ENCODE measurements around the gene ARHGEF7.
"Not testable (repeated sequence)": the region's sequence is repeated elsewhere in the genome, so short reads cannot be mapped to it uniquely, and the experiment has no call there.

Gene ARHGEF7, protein sequence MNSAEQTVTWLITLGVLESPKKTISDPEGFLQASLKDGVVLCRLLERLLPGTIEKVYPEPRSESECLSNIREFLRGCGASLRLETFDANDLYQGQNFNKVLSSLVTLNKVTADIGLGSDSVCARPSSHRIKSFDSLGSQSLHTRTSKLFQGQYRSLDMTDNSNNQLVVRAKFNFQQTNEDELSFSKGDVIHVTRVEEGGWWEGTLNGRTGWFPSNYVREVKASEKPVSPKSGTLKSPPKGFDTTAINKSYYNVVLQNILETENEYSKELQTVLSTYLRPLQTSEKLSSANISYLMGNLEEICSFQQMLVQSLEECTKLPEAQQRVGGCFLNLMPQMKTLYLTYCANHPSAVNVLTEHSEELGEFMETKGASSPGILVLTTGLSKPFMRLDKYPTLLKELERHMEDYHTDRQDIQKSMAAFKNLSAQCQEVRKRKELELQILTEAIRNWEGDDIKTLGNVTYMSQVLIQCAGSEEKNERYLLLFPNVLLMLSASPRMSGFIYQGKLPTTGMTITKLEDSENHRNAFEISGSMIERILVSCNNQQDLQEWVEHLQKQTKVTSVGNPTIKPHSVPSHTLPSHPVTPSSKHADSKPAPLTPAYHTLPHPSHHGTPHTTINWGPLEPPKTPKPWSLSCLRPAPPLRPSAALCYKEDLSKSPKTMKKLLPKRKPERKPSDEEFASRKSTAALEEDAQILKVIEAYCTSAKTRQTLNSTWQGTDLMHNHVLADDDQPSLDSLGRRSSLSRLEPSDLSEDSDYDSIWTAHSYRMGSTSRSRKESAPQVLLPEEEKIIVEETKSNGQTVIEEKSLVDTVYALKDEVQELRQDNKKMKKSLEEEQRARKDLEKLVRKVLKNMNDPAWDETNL

GRCh38 chr13:111115061-111115964 lies at the start of gene ARHGEF7:
Gene ARHGEF7, plus strand, starts transcription at chr13:111115310. Its CDS starts 217 bp downstream, at chr13:111115527.
- DNase-seq (ENCODE audit: low read depth) = no peak

DNA sequence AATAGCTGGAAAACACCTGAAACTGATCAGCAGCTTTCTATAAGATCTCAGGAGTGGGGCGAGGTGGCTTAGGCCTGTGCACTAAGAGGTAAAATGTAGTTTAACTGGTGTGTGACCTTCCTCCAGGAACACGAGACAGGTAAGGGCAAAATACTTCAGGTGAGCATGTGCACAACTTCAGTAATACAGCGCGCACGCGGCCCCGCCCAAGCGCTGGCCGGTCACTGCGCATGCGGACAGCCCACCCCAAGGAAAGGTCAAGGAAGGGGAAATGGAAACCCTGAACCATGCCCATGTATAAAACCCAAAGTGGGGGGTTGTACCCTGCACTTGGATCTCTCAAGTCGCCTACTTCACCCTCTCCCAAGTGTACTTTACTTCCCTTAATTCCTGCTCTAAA lies 49.4 kb upstream of the ARHGEF7 start:
- no peak for DNase-seq (ENCODE audit: low read depth)

GRCh38 chr13:111066544-111066943 lies 48.6 kb upstream of the ARHGEF7 start:
- no peak for DNase-seq (ENCODE audit: low read depth)

DNA sequence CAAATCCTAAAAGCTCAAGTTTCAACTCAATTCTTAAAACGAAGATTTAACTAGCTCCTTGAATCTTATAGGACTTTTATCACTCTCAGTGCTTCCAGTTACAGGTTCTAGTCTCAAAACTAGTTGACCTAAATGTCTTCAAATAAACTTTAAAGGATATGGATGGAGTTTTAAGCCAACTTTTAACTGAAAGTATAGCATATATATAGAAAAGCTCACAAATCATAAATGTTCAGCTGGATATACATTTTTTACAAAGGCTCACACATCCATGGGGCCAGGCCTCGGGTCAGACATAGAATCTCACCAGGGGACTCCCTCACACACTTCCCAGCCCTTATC lies 47.1 kb upstream of the ARHGEF7 start:
- no peak for DNase-seq (ENCODE audit: low read depth)

DNA sequence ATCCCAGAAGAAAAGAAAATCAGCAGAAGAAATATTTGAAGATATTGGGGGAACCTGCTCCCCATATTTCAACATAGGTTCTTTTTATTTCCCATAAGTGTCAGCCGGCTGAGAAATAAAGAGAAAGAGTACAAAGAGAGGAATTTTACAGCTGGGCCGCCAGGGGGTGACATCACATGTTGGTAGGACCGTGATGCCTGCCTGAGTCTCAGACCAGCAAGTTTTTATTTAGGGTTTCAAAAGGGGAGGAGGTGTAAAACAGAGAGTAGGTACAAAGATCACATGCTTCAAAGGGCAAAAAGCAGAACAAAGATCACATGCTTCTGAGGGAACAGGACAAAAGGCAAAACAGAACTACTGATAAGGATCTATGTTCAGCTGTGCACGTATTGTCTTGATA lies 44.0 kb upstream of the ARHGEF7 start:
- DNase-seq (ENCODE audit: low read depth) = not testable (repeated sequence)

- DNase-seq (ENCODE audit: low read depth) = not testable (repeated sequence)
Measured at GRCh38 chr13:111071526-111071925, 43.6 kb upstream of the ARHGEF7 start.

GRCh38 chr13:111074826-111075225 lies 40.3 kb upstream of the ARHGEF7 start:
- DNase-seq (ENCODE audit: low read depth) = no peak

DNA sequence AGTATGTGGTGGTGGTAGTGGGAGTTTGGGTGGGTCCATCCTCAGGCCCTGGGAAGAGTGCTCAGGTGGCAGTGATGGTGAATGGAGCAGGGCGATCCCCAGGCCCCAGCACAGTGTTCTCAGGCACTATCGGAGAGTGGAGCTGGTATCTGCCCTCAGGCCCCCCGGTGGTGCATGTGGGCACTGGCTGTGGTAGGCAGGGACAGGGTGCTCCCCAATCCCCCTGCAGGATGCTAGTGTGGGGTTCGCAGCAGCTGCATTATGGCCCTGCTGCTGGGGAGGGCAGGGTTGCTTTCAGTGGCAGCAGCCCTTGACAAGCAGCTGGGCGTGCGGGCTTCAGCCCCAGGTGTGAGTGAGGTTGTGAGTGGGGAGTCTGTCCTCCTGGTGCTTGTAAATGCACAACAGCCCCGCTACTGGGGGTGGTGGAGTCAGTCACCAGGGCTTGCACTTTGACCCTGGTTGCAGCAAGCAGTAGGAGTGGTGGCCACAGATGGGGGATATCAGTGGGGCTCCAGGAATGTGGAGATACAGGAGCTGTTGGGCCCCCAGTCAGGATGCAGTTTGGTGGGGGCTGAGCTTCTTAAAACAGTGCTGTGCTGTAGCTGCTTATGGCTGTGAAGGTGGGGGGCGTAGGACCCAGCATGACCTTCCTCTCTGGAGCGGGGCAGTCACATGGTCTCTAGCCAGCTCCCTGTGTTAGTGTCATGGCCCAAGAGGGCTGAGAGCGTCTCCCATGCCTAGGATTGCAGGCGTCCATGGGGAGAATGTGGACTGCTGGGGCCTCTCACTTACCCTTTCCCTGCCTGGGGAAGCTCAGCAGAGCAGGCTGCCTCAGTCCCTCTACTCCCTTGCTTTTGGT lies 38.7 kb upstream of the ARHGEF7 start:
- no peak for DNase-seq (ENCODE audit: low read depth)

GRCh38 chr13:111079375-111079774 lies 35.7 kb upstream of the ARHGEF7 start:
- no peak for DNase-seq (ENCODE audit: low read depth)

DNA sequence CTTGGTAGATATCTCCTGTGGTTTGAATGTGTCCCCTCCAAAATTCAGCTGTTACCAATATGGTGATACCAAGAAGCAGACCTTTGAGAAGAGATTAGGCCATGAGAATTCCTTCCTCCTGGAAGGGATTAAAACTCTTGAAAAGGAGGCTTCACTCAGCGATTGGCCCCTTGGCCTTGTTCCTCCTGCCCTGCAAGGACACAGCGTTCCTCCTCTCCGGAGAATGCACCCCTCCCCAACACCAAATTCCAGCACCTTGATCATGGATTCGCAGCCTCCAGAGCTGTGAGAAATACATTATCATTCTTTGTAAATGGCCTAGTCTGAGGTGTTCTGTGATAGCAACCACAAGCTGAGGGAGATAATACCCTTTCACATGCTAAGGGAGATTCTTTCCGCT lies 34.5 kb upstream of the ARHGEF7 start:
- no peak for DNase-seq (ENCODE audit: low read depth)

- DNase-seq (ENCODE audit: low read depth) = no peak
Measured at GRCh38 chr13:111082240-111082639, 32.9 kb upstream of the ARHGEF7 start.

- DNase-seq (ENCODE audit: low read depth) = not testable (repeated sequence)
Measured at GRCh38 chr13:111082769-111083168, 32.3 kb upstream of the ARHGEF7 start.

DNA sequence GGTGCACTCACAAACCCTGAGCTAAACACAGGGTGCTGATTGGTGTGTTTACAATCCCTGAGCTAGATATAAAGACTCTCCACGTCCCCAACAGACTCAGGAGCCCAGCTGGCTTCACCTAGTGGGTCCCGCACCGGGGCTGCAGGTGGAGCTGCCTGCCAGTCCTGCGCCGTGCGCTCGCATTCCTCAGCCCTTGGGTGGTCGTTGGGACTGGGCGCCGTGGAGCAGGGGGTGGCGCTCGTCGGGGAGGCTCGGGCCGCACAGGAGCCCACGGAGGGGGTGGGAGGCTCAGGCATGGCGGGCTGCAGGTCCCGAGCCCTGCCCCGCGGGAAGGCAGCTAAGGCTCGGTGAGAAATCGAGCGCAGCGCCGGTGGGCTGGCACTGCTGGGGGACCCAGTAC lies 31.4 kb upstream of the ARHGEF7 start:
- DNase-seq (ENCODE audit: low read depth) = not testable (repeated sequence)

DNA sequence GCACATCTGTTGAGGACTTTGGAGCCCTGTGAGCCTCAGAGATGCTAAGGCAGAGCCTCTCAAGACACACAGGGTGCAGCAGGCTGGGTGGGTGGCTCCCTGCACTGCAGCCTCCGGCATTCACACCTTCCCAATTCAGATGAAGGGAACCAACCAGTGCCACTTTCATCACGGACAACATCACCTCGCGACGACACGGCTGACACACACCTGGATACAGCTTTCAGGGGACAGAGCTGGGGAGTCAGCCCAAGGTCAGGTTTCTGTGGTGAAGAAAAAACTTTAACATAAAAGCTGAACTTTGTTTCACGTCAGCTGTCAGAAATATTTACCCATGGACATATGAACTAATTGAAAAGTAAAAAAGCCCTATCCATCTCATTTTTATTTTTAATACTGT lies 24.9 kb upstream of the ARHGEF7 start:
- DNase-seq (ENCODE audit: low read depth) = no peak

DNA sequence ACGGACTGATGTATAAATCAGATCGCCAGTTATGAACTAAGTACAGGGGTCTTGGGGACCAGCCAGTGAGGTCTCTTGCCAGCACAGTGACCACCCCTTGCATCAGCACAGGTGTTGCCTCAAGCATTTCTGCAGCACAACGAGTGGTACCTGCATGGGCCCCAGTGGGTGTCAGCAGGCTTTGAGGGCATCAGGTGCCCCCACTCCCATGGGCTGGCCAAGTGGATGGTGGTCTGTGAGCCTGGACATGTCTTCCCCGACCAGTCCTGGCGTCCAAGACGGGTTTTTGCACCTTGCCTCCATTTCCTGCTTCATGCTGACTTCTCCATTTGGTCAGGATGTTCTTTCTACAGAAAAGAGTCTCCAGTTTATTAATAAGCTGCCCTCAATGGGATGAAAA lies 22.4 kb upstream of the ARHGEF7 start:
- no peak for DNase-seq (ENCODE audit: low read depth)

GRCh38 chr13:111093136-111093535 lies 22.0 kb upstream of the ARHGEF7 start:
- no peak for DNase-seq (ENCODE audit: low read depth)

DNA sequence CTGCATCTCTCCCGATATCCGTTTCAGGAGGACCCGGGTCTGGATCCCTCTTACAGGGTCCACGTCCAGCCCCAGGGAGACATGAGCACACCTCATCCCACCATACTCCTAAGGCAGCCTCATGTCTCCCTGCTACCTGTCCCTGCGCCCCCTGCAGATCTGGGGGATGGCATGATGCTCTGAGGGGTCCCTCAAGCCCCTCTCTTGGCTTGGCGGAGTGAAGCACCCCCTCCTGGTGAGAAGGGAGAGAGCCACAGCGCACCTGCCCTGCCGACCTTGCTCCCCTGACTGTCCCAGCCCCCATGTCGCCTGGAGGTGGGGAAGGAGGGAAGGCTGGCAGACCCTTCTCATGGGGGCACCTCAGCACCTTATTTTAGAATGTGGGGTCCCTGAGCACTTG lies 21.5 kb upstream of the ARHGEF7 start:
- no peak for DNase-seq (ENCODE audit: low read depth)

- no peak for DNase-seq (ENCODE audit: low read depth)
Measured at GRCh38 chr13:111095031-111095840, 19.9 kb upstream of the ARHGEF7 start.

DNA sequence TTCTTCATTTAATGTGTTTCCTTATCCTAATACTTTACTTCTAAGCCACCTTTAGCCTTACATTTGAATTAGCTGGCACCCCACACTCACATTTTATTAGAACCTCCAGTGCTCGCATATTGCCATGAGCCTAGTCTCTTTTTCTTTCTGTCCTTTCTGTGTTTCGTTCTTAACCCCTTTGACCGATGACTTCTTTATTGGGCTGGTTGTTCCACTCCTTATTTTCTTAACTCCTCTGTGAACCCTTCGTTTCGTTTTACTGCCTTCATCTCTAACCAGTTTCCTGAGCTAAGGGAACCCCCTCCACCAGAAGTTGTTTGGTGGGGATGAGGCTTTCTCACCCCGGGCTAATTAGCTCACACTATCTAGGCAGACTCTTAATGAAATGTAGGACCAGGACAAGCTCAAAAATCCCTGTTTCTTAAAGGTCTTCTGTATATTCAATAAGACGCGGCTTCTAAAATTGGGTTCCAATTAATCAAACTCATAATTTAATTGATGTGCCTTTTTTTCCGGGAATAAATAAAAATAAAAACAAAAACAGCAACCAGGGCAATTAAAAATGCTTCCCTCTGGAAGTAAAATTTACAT lies 19.1 kb upstream of the ARHGEF7 start:
- no peak for DNase-seq (ENCODE audit: low read depth)

DNA sequence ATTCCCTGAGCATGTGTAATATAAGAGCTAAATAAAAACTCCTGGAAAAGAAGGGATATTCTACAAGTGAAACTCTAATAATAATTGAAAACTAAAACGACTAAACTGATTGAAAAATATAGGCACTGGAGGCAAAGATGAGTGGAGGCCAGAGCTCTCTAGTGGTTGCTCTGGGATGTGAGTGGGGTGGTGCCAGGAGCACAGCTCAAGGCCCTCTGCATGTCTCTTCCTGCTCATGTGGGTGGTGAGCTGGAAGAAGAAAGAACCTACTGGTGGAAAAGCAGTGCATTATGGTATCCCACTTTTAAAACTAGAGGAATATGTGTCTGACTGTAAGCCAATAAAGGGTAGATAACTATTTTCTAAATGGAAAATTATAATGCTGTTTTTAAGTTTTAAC lies 15.8 kb upstream of the ARHGEF7 start:
- no peak for DNase-seq (ENCODE audit: low read depth)

Data from stimulated activated CD8-positive, alpha-beta memory T cell treated with anti-CD3 and anti-CD28 coated beads, Interleukin-12 subunit alpha, Interleukin-12 subunit beta, amount 100 ng/mL, for 1 hour (primary cell).